ENCODE results near the gene FNBP1. TPM values are rescaled to one million over a fixed set of nuclear protein-coding genes. Genes with fewer than 3 reads are reported as not detected.

Gene FNBP1
- total and polyA plus RNA-seq, 2 of the 13 experiments (the other 11 are each of a cell fraction or from before 2014, with no cell fraction given): 5.4 to 19.5 TPM

DNA sequence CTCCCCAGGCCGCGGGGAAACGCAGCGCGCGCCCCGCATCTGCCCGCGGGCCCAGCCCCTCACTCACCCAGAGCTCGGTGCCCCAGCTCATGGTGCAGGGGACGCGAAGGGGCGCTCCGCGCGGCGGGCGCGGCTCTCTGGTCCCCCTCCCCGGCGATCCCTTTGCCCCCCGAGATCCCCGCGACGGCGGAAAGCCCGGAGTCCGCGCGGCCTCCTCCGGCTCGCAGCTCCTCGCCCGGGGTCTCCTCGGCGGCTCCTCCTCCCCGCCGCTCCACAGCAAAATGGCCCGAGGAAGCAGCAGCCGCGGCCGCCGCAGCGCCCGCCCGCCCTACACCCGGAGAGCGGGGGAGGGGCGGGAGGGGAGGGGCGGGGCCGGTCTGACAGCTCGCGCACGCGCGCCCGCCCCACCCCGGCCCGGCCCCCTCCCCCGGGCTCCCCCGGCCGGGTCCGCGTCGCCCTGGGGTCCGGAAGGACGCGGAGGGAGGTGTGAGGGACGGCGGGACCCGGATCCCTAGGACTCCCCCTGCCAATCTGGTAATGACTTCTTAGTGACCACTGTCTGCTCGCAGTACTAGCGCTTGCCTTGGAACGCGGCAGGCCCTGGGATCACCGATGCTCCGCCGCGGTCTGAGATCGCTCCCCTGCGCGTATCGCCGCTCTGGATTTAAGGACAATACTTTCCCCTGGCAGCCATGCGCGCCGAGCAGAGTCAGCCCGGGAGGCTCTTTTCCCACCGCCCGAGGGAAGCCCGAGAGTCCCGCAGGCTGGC is at the start of gene FNBP1 (continued):
- TF ChIP-seq ZC3H13 (CRISPR knock-in tag; IDR thresholded peaks at IDR 0.05) (0 out of 2 replicates have a peak, but pooled peaks have one; percentile 10), ZC3H4 (CRISPR knock-in tag; IDR thresholded peaks at IDR 0.05; ENCODE audit: borderline replicate concordance) (peak; percentile 40; the same call in 1 of the 2 replicates), MYPOP (CRISPR knock-in tag; IDR thresholded peaks at IDR 0.05) (peak; percentile 90; the same call in 1 of the 2 replicates), ZNF761 (CRISPR knock-in tag; conservative IDR thresholded peaks at IDR 0.05) (0 out of 2 replicates have a peak, but pooled peaks have one; percentile 23), ZNF263 (CRISPR knock-in tag; IDR thresholded peaks at IDR 0.05) (0 out of 2 replicates have a peak, but pooled peaks have one; percentile 24), NKX3-1 (CRISPR knock-in tag; IDR thresholded peaks at IDR 0.05) (peak; percentile 18; the same call in 1 of the 2 replicates), ZSCAN25 (CRISPR knock-in tag; IDR thresholded peaks at IDR 0.05) (peak; percentile 86), ETV5 (CRISPR knock-in tag; IDR thresholded peaks at IDR 0.05; ENCODE audit: borderline replicate concordance) (peak; percentile 65), ZNF496 (CRISPR knock-in tag; IDR thresholded peaks at IDR 0.05; ENCODE audit: insufficient replicate concordance) (no peak), ZNF256 (CRISPR knock-in tag; conservative IDR thresholded peaks at IDR 0.05) (peak; percentile 3; the same call in 1 of the 2 replicates), SAP130 (CRISPR knock-in tag; IDR thresholded peaks at IDR 0.05; ENCODE audit: low read depth) (peak; percentile 72), GLI4 (CRISPR knock-in tag; IDR thresholded peaks at IDR 0.05; ENCODE audit: borderline replicate concordance) (no peak), TRIM24 (CRISPR knock-in tag; IDR thresholded peaks at IDR 0.05) (no peak), ZNF788 (CRISPR knock-in tag; IDR thresholded peaks at IDR 0.05; ENCODE audit: borderline replicate concordance) (peak; percentile 44; the same call in 1 of the 2 replicates)
- TF ChIP-seq, protein P1, sequence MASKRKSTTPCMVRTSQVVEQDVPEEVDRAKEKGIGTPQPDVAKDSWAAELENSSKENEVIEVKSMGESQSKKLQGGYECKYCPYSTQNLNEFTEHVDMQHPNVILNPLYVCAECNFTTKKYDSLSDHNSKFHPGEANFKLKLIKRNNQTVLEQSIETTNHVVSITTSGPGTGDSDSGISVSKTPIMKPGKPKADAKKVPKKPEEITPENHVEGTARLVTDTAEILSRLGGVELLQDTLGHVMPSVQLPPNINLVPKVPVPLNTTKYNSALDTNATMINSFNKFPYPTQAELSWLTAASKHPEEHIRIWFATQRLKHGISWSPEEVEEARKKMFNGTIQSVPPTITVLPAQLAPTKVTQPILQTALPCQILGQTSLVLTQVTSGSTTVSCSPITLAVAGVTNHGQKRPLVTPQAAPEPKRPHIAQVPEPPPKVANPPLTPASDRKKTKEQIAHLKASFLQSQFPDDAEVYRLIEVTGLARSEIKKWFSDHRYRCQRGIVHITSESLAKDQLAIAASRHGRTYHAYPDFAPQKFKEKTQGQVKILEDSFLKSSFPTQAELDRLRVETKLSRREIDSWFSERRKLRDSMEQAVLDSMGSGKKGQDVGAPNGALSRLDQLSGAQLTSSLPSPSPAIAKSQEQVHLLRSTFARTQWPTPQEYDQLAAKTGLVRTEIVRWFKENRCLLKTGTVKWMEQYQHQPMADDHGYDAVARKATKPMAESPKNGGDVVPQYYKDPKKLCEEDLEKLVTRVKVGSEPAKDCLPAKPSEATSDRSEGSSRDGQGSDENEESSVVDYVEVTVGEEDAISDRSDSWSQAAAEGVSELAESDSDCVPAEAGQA (IDR thresholded peaks at IDR 0.05; ENCODE audit: low read depth): no peak
- TF ChIP-seq, protein P1 (CRISPR knock-in tag; IDR thresholded peaks at IDR 0.05; ENCODE audit: borderline replicate concordance): 0 out of 2 replicates have a peak, but pooled peaks have one; percentile 19
- TF ChIP-seq, protein P2, sequence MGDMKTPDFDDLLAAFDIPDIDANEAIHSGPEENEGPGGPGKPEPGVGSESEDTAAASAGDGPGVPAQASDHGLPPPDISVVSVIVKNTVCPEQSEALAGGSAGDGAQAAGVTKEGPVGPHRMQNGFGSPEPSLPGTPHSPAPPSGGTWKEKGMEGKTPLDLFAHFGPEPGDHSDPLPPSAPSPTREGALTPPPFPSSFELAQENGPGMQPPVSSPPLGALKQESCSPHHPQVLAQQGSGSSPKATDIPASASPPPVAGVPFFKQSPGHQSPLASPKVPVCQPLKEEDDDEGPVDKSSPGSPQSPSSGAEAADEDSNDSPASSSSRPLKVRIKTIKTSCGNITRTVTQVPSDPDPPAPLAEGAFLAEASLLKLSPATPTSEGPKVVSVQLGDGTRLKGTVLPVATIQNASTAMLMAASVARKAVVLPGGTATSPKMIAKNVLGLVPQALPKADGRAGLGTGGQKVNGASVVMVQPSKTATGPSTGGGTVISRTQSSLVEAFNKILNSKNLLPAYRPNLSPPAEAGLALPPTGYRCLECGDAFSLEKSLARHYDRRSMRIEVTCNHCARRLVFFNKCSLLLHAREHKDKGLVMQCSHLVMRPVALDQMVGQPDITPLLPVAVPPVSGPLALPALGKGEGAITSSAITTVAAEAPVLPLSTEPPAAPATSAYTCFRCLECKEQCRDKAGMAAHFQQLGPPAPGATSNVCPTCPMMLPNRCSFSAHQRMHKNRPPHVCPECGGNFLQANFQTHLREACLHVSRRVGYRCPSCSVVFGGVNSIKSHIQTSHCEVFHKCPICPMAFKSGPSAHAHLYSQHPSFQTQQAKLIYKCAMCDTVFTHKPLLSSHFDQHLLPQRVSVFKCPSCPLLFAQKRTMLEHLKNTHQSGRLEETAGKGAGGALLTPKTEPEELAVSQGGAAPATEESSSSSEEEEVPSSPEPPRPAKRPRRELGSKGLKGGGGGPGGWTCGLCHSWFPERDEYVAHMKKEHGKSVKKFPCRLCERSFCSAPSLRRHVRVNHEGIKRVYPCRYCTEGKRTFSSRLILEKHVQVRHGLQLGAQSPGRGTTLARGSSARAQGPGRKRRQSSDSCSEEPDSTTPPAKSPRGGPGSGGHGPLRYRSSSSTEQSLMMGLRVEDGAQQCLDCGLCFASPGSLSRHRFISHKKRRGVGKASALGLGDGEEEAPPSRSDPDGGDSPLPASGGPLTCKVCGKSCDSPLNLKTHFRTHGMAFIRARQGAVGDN (CRISPR knock-in tag; IDR thresholded peaks at IDR 0.05): no peak
